Ovary (tissue), 9 donors: ENCODE results near the gene PLLP. TPM values are rescaled to one million over a fixed set of nuclear protein-coding genes. Genes with fewer than 3 reads are reported as not detected.

ENCODE experiments used
- DNase-seq, 5 donors: peaks; one replicate each; pipeline ENCODE4 v3.0.0-alpha.2; 2019 to 2020
- H3K27ac ChIP-seq, 2 donors: fragments of 200-600 bp; one replicate each; pipeline versions ENCODE4 v1.5.1 to v1.8.0; 2019 to 2022
- H3K27me3 ChIP-seq: fragments of 200-600 bp; one replicate; pipeline ENCODE4 v1.8.0; 2022
- H3K36me3 ChIP-seq: fragments of 200-600 bp; sonication (generic); one replicate; pipeline ENCODE4 v1.5.1; 2019
- H3K4me1 ChIP-seq: one replicate; pipeline ENCODE4 v1.8.1; 2013; ENCODE audit warnings: mild to moderate bottlenecking, moderate library complexity; ENCODE audit not compliant: insufficient read depth
- H3K4me3 ChIP-seq: fragments of 200-600 bp; sonication (generic); one replicate; pipeline ENCODE4 v1.5.1; 2017
- H3K9me3 ChIP-seq, 2 donors: fragments of 200-600 bp in 1 of 2; sonication (generic) in 1 of 2; one replicate each; pipeline versions ENCODE4 v1.5.1 to v1.8.1; 2013 to 2019; ENCODE audit warnings: mild to moderate bottlenecking in 1 of 2, moderate library complexity in 1 of 2
- CTCF ChIP-seq, 3 donors: fragments of 450-650 bp in 2 of 3; fragments of 200-600 bp in 1 of 3; IDR thresholded peaks; one replicate each; pipeline versions ENCODE4 v1.5.1 to v1.8.0; 2016 to 2022; ENCODE audit warnings: antibody characterized with exemption in 3 of 3, mild to moderate bottlenecking in 1 of 3
- EP300 ChIP-seq: sonication (generic); formaldehyde crosslinking; IDR thresholded peaks from one replicate; pipeline ENCODE4 v1.6.1; 2017; ENCODE audit warnings: antibody characterized with exemption
- POLR2A ChIP-seq: fragments of 450-650 bp; IDR thresholded peaks from one replicate; pipeline ENCODE4 v1.6.1; 2017; ENCODE audit warnings: antibody characterized with exemption, mild to moderate bottlenecking, moderate library complexity
- WGBS, 3 donors: extraction: QIAGEN DNeasy Blood & Tissue Kit in 1 of 3; methylation state at CpG; one replicate each; pipeline versions ENCODE4 v1.1.5 to v1.1.7; 2013 to 2017; 5-methylcytosine and 5-hydroxymethylcytosine counted together
- intact Hi-C, 4 donors: fragments of 100-400 bp; cut with DNase I; formaldehyde crosslinking; loops; one replicate each; pipeline versions ENCODE4 v1.11.0 to v1.15.1; 2022 to 2023
- polyA plus RNA-seq, 2 donors: library from polyadenylated mRNA; stranded (reverse); fragments of 200-250 nt in 1 of 2; fragments of 350-450 nt in 1 of 2; fragmentation: Illumina TruSeq in 1 of 2; extraction: RNeasy Lipid Tissue Mini Kit (QIAGEN cat#74804) in 1 of 2; gene quantifications; one replicate each; pipeline ENCODE4 v1.2.3, GENCODE V29; 2013 to 2014
- total RNA-seq, 7 donors: library from RNA; depleted of rRNA in 2 of 7; stranded (reverse); fragments of >200 nt in 2 of 7; fragmentation: NEBNext Ultra II Directional in 3 of 7; extraction: Animal tissue kit (Norgen Biotek cat#: 25700) in 3 of 7; gene quantifications; one replicate each; pipeline versions ENCODE4 v1.1.0 to v1.2.4, GENCODE V29; 2016 to 2023
- donor health status: DM: no; HTN: no; CAD: no; lungs with moderate emphysema.
- donor health status: DM: no; HTN: no; CAD: no.
- donor health status: Bipolar disorder and iron deficiency.
- donor health status: DM: yes; HTN: yes; CAD: no.
- donor health status: DM: no; HTN: no; CAD: no.
- donor health status: DM: yes; HTN: yes; CAD: no.

The PLLP gene
- total and polyA plus RNA-seq, 9 donors: 0.94 to 54.2 (median 4.0) TPM

- H3K4me3 ChIP-seq: no peak overlapping the region
- no peaks in the 10 kb centered on the region for H3K9me3 ChIP-seq
- no peaks in the 10 kb centered on the region for H3K4me1 ChIP-seq
- no peak overlapping the region for H3K27ac ChIP-seq
- no peaks in the 10 kb centered on the region for H3K36me3 ChIP-seq
- WGBS, 3 donors: 86 to 88% (median 87%) methylated on average over 5 of the region's 5 CpGs
- intact Hi-C loops: no loop called here
- no peak for TF ChIP-seq EP300
- TF ChIP-seq POLR2A: no peak
- no peak for TF ChIP-seq CTCF (IDR thresholded peaks at IDR 0.05)
- DNase-seq: no peak
- H3K27me3 ChIP-seq: no peaks in the 10 kb centered on the region
Observed at GRCh38 chr16:57273826-57274225, 10.6 kb downstream of the PLLP start.

GRCh38 chr16:57273359-57273758 lies 11.1 kb downstream of the PLLP start:
- H3K4me1 ChIP-seq: no peaks in the 10 kb centered on the region
- no peaks in the 10 kb centered on the region for H3K9me3 ChIP-seq
- no peak overlapping the region for H3K4me3 ChIP-seq
- TF ChIP-seq CTCF (IDR thresholded peaks at IDR 0.05): no peak
- no peak for TF ChIP-seq EP300
- no peak for TF ChIP-seq POLR2A
- no peaks in the 10 kb centered on the region for H3K27me3 ChIP-seq
- intact Hi-C loops: no loop called here
- no peak for DNase-seq
- WGBS, 3 donors: 64 to 85% (median 75%) methylated on average over 1 of the region's 1 CpG
- H3K36me3 ChIP-seq: no peaks in the 10 kb centered on the region
- no peak overlapping the region for H3K27ac ChIP-seq

GRCh38 chr16:57271867-57272495 lies 12.5 kb downstream of the PLLP start:
- H3K9me3 ChIP-seq: no peaks in the 10 kb centered on the region
- TF ChIP-seq POLR2A: no peak
- TF ChIP-seq EP300: no peak
- TF ChIP-seq CTCF (IDR thresholded peaks at IDR 0.05): no peak
- H3K4me3 ChIP-seq: no peak overlapping the region
- H3K4me1 ChIP-seq: no peaks in the 10 kb centered on the region
- WGBS, 3 donors: 90 to 94% (median 93%) methylated on average over 5 of the region's 5 CpGs
- DNase-seq: no peak
- H3K27me3 ChIP-seq: no peaks in the 10 kb centered on the region
- intact Hi-C loops: no loop called here
- no peak overlapping the region for H3K27ac ChIP-seq
- no peaks in the 10 kb centered on the region for H3K36me3 ChIP-seq

GRCh38 chr16:57271063-57271345 lies 13.5 kb downstream of the PLLP start:
- H3K27me3 ChIP-seq: no peaks in the 10 kb centered on the region
- intact Hi-C loops: no loop called here
- TF ChIP-seq EP300 (no peak), CTCF (IDR thresholded peaks at IDR 0.05) (no peak), POLR2A (no peak)
- H3K9me3 ChIP-seq: no peaks in the 10 kb centered on the region
- no peaks in the 10 kb centered on the region for H3K4me1 ChIP-seq
- no peaks in the 10 kb centered on the region for H3K36me3 ChIP-seq
- no peak for DNase-seq
- no peak overlapping the region for H3K27ac ChIP-seq
- H3K4me3 ChIP-seq: no peak overlapping the region
- WGBS, 3 donors: 84 to 92% (median 87%) methylated on average over 7 of the region's 7 CpGs
